Measurements from ENCODE around the gene GNAO1.
A peak's percentile ranks its signal among the peaks of the same experiment; 100 is the strongest.

Gene GNAO1

GRCh38 chr16:56190677-56191155, 573 bp upstream of the GNAO1 start (continued):
- TF ChIP-seq ZBTB10 (tag by site-specific recombination; IDR thresholded peaks at IDR 0.05) (0 out of 2 replicates have a peak, but pooled peaks have one; percentile 18), ZNF623 (tag by site-specific recombination; IDR thresholded peaks at IDR 0.05) (no peak), TRIM28 (IDR thresholded peaks at IDR 0.05; ENCODE audit: borderline replicate concordance, low read length) (no peak), ZNF664 (tag by site-specific recombination; IDR thresholded peaks at IDR 0.05) (peak; percentile 99), ZNF639 (tag by site-specific recombination; IDR thresholded peaks at IDR 0.05) (no peak), GLIS2 (tag by site-specific recombination; IDR thresholded peaks at IDR 0.05) (peak; percentile 54), ZFHX2 (tag by site-specific recombination; conservative IDR thresholded peaks at IDR 0.05) (peak; percentile 21; the same call in 1 of the 2 replicates), ZFP69B (tag by site-specific recombination; IDR thresholded peaks at IDR 0.05) (peak; percentile 62), GLIS1 (tag by site-specific recombination; IDR thresholded peaks at IDR 0.05) (peak; percentile 46; the same call in 1 of the 2 replicates), ZNF677 (tag by site-specific recombination; IDR thresholded peaks at IDR 0.05) (no peak), SETDB1 (IDR thresholded peaks at IDR 0.05; ENCODE audit: insufficient read length, low read length) (no peak)

GRCh38 chr16:56191835-56192634, 746 bp downstream of the GNAO1 start:
- TF ChIP-seq ZNF621 (tag by site-specific recombination; IDR thresholded peaks at IDR 0.05) (no peak), ZNF335 (tag by site-specific recombination; conservative IDR thresholded peaks at IDR 0.05) (peak; percentile 67), KLF16 (tag by site-specific recombination; IDR thresholded peaks at IDR 0.05) (no peak), ZNF398 (tag by site-specific recombination; IDR thresholded peaks at IDR 0.05) (0 out of 2 replicates have a peak, but pooled peaks have one; percentile 21), ZBTB20 (tag by site-specific recombination; IDR thresholded peaks at IDR 0.05) (0 out of 2 replicates have a peak, but pooled peaks have one; percentile 9)
- Histone ChIP-seq H3K27ac (ENCODE audit: extremely low read depth, low read depth, low read length) (no peak overlapping the region), H3K4me1 (ENCODE audit: control insufficient read depth, insufficient read depth, low read length) (no peaks in the 10 kb centered on the region), H3K36me3 (ENCODE audit: control insufficient read depth in 2 of 2, insufficient read depth in 1 of 2, low read length in 2 of 2) (no peaks in the 10 kb centered on the region), H3K4me3 (ENCODE audit: low read depth, low read length) (peak overlapping the region; percentile 53), H3K9me3 (ENCODE audit: control insufficient read depth, insufficient read depth, low read depth, low read length) (no peaks in the 10 kb centered on the region)
- POLR2A ChIA-PET = no interaction called here
- CTCF ChIA-PET = no interaction called here

GRCh38 chr16:56192635-56192945, 1.3 kb downstream of the GNAO1 start:
- no peak overlapping the region for H3K4me3 ChIP-seq (ENCODE audit: low read depth, low read length)
- ChIA-PET POLR2A (no interaction called here), CTCF (no interaction called here)
- H3K27ac ChIP-seq (ENCODE audit: extremely low read depth, low read depth, low read length) = no peak overlapping the region
- H3K36me3 ChIP-seq (ENCODE audit: control insufficient read depth in 2 of 2, insufficient read depth in 1 of 2, low read length in 2 of 2) = no peaks in the 10 kb centered on the region
- TF ChIP-seq ZNF580 (tag by site-specific recombination; IDR thresholded peaks at IDR 0.05) = no peak
- peak; percentile 80 for TF ChIP-seq ZSCAN4 (tag by site-specific recombination; IDR thresholded peaks at IDR 0.05)
- no peaks in the 10 kb centered on the region for H3K9me3 ChIP-seq (ENCODE audit: control insufficient read depth, insufficient read depth, low read depth, low read length)
- H3K4me1 ChIP-seq (ENCODE audit: control insufficient read depth, insufficient read depth, low read length) = no peaks in the 10 kb centered on the region

Measured in HEK293 (cell line).